Activated CD4-positive, alpha-beta T cell treated with anti-CD3 and anti-CD28 coated beads, Interleukin-2, amount 50 U/mL, for 48 hours (primary cell): ENCODE results near the gene ITGB3BP.

ENCODE experiments used
- DNase-seq, 2 experiments: peaks; one replicate each; pipeline ENCODE4 v3.0.0-alpha.2; 2020

Gene ITGB3BP

DNA sequence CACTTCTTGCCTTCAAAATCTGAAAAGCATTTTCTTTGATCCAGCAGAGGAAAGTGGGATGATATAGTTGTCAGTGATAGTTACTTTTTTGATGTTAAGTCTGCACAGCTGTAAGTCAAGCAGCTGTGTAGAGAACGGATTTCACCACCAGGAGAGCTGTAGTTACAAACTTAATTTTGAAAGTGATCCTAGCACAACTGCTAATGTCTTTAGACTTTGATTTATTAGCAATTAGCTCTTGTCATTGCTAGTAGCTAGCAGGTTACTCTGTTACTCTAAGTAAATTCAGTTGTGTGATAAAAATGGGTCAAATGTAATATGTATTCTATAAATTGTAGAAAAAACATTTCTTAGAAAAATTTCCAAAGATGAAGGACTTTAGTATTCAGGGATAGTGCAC is 109.6 kb downstream of the ITGB3BP start:
- DNase-seq, result no peak

DNA sequence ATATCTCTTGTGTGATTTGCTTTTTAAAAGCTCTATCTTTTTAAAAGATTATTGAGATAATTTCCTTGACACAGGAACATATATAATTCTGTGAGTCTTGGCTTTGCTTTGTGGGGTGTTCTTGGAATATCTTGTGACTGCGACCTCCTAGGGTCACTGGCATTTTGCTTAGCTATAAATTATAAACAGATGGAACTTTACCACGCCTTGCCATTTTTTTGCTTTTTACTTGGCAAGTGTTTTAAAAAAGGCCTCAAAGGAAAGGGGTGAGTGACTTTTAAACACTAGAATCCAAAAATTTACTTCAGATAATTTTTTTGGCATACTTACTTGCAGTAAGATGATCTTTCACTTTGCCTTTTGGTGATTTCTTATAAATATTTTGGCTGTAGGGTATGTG is 112.0 kb downstream of the ITGB3BP start:
- no peak for DNase-seq

DNA sequence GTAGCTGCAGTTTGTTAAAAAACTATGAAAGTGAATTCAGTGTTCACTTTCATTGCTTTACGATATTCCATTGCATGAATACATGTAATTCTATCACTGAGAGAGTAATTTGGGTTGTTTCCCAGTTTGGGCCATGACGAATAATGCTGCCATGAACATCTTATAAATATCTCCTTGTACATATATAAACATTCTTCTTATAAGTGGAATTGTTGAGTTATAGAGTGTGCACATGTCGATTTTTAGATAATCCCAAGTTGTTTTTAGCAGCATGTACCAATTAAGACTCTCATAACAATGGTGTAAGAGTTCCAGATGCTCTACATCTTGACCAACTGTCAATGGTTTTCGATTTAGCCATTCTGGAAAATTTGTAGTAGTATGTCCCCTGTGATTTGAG is 114.7 kb downstream of the ITGB3BP start:
- DNase-seq, result no peak

DNA sequence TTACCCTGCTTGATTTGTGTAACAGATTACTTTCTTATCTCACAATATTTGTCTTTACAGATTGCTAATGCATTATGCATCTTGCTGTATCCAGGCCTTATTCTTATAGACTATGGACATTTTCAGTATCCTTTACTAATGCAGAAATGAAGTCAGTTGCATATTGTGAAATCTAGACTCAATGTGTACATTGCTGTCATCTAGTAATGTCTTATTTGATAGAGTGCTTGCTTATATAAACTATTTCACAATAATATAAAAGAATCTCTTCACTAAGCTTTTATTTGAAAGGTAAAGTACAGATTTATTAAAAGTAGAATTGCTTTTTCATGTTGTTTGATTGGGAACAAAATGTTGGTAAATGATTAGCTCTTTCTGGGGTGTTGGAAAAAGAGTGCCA is 116.0 kb downstream of the ITGB3BP start:
- no peak for DNase-seq

DNA sequence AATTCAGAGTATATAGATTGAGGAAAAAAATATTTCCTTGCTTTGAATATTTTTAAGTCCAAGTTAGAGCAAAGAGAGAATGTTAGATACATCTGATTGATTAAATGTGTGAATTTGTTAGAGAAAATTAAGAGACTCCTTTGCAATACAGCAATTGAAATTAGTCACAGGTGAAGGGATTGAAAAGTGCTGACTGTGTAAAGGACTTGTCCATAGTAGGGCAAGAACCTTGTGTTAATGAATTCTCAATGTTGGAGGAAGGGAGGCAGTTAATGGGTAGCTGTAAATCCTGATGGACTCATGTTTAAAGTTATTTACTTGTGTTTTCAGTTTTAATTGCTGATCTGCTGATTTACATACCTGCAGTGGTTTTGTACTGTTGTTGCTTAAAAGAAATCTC is 117.0 kb downstream of the ITGB3BP start:
- no peak for DNase-seq

DNA sequence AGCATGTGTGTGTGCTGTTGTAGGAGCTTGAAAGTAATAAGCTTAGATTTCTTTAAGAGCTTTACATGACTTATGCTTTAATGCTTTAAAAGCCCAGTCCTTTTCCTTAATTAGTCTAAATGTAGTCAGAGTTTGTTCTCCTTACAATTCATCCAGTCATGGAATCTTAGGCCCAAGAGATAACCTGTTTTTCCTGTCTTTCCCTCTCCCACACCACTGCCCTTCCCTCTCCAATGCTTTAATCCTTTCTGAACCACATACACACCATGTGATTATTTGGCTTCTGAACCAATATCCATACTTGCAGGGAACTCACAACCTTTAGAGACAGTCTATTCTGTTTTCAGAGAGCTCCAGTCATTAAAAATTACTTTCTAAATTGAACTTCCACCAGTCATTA is 118.0 kb downstream of the ITGB3BP start:
- no peak for DNase-seq

DNA sequence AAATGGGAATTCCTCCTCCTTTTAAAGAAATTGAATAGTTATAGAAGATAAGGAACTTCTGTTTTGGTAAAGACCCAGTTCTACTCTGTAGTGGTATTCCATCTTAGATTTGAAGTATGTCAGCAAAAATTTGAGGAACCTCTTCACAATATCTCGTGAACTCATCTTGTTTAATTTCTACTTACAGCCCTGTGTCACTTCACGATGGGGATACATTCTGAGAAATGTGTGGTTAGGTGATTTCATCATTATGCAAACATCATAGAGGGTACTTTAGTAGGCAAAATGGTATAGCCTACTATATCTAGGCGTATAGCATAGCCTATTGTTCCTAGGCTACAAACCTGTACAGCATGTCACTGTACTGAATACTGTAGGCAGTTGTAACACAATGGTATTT is 119.6 kb downstream of the ITGB3BP start:
- no peak for DNase-seq

DNA sequence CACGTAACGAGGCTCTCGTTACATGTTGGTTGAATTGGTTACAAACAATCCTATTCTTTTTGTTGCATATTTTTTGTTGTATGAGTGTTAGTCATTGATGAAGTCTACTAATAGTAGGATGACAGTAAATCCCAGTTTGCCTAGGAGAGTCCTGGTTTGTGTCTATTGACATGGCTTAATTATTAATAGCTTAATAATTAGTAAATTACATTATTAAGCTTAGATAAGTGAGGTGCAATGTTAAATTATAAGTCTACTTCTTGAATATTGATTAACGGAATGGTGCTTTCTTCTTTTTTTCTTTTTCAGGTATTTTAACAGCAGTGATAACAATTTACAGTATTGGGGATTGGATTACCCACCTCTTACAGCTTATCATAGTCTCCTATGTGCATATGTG is 121.1 kb downstream of the ITGB3BP start:
- DNase-seq, result no peak
